ENCODE measurements around the gene LPCAT3.

LPCAT3 gene

GRCh38 chr12:6950811-6951540 is 67.3 kb downstream of the LPCAT3 start, which contains the start of gene PTPN6:
Gene PTPN6, plus strand, starts transcription at chr12:6951356. Its CDS starts 157 bp downstream, at chr12:6951513.
- DNase-seq: peak; percentile 65 to 80

- peak in 1 of 2 donors; percentile 51 for DNase-seq
These were observed 67.9 kb downstream of the LPCAT3 start for GRCh38 chr12:6950401-6950801.

- DNase-seq: peak in 1 of 2 donors; percentile 57
These were observed 69.2 kb downstream of the LPCAT3 start for GRCh38 chr12:6948873-6949594.

- no peak for DNase-seq
These were observed 70.7 kb downstream of the LPCAT3 start for GRCh38 chr12:6947615-6948014.

- no peak for DNase-seq
These were observed 71.3 kb downstream of the LPCAT3 start for GRCh38 chr12:6946920-6947374.

GRCh38 chr12:6946033-6946919 is 72.0 kb downstream of the LPCAT3 start:
- peak; percentile 71 to 76 for DNase-seq

GRCh38 chr12:6945613-6946012 is 72.7 kb downstream of the LPCAT3 start:
- no peak for DNase-seq

GRCh38 chr12:6944381-6945186 is 73.7 kb downstream of the LPCAT3 start:
- peak; percentile 89 to 90 for DNase-seq

GRCh38 chr12:6943722-6944380 is 74.4 kb downstream of the LPCAT3 start, which contains the start of the genes C12orf57 and RNU7-1:
Gene C12orf57, plus strand, starts transcription at chr12:6944022. Its CDS starts 100 bp downstream, at chr12:6944122.
Gene RNU7-1, plus strand, starts transcription at chr12:6943816.
- peak; percentile 89 for DNase-seq

GRCh38 chr12:6943389-6943721 is 74.9 kb downstream of the LPCAT3 start:
- peak; percentile 90 to 91 for DNase-seq

GRCh38 chr12:6942331-6942665 is 76.0 kb downstream of the LPCAT3 start:
- DNase-seq: no peak

- DNase-seq: no peak
These were observed 76.5 kb downstream of the LPCAT3 start for GRCh38 chr12:6941782-6942181.

- DNase-seq: no peak
These were observed 77.0 kb downstream of the LPCAT3 start for GRCh38 chr12:6941267-6941666.

GRCh38 chr12:6939191-6939540 is 79.1 kb downstream of the LPCAT3 start:
- DNase-seq: no peak

- DNase-seq: no peak
These were observed 79.7 kb downstream of the LPCAT3 start for GRCh38 chr12:6938353-6939190.

- DNase-seq: peak; percentile 95 to 96
These were observed 80.6 kb downstream of the LPCAT3 start for GRCh38 chr12:6937481-6938352.

- DNase-seq: peak; percentile 56 to 61
These were observed 81.4 kb downstream of the LPCAT3 start for GRCh38 chr12:6936636-6937480.

- DNase-seq: no peak
These were observed 82.1 kb downstream of the LPCAT3 start for GRCh38 chr12:6936194-6936635.

Measured in CD4-positive, alpha-beta T cell treated with Interleukin-1 beta for 1 hour (primary cell).